ENCODE results near the gene PEAK1. TPM values are rescaled to one million over a fixed set of nuclear protein-coding genes. Genes with fewer than 3 reads are reported as not detected.
A peak's percentile ranks its signal among the peaks of the same experiment; 100 is the strongest.
"Not testable (repeated sequence)": the region's sequence is repeated elsewhere in the genome, so short reads cannot be mapped to it uniquely, and the experiment has no call there.

PEAK1 gene
- total and polyA plus RNA-seq, 9 of the 15 experiments (the other 6 are each of a cell fraction or from before 2014, with no cell fraction given), result 0.99 to 22.4 (median 10.8) TPM

- TF ChIP-seq ZNF395 (CRISPR knock-in tag; IDR thresholded peaks at IDR 0.05) (no peak), NRF1 (conservative IDR thresholded peaks at IDR 0.05 in 1 of 2, IDR thresholded peaks at IDR 0.05 in 1 of 2) (no peak), HDAC3 (IDR thresholded peaks at IDR 0.05; ENCODE audit: borderline replicate concordance, partially characterized antibody) (no peak)
Measured at GRCh38 chr15:77178411-77178810, 241.5 kb downstream of the PEAK1 start (continued).

- H4K20me1 ChIP-seq (replicated peaks; ENCODE audit: control insufficient read depth, insufficient read depth, low read length); H3K27ac ChIP-seq (ENCODE audit: extremely low read depth, low read depth, low read length); CTCF ChIA-PET (ENCODE audit: low intra/inter-chr PET ratio); DNase-seq (ENCODE audit: extremely low read depth in 1 of 4, low spot score in 3 of 4); H2AFZ ChIP-seq (ENCODE audit: low read depth, low read length); H3K9me1 ChIP-seq (ENCODE audit: control insufficient read depth, insufficient read depth, low read length); H3K36me3 ChIP-seq (ENCODE audit: control insufficient read depth, insufficient read depth, low read length); POLR2A ChIA-PET; H3K4me2 ChIP-seq (ENCODE audit: insufficient read depth, low read length); intact Hi-C loops (cut with micrococcal nuclease); in situ Hi-C loops (cut with MboI); BruUV-seq (replicated peaks); FAIRE-seq; ATAC-seq; H3K4me3 ChIP-seq; H3K79me2 ChIP-seq (ENCODE audit: control insufficient read depth, insufficient read depth, low read length); H3K27me3 ChIP-seq (ENCODE audit: control insufficient read depth in 2 of 2, insufficient read depth in 2 of 2, low read length in 2 of 2); H3K4me1 ChIP-seq (replicated peaks in 1 of 2; ENCODE audit: control insufficient read depth in 2 of 2, insufficient read depth in 2 of 2, low read length in 2 of 2); H3K9ac ChIP-seq (ENCODE audit: insufficient read depth in 1 of 2, low read depth in 2 of 2, low read length in 2 of 2); H3K9me3 ChIP-seq (replicated peaks; ENCODE audit: control insufficient read depth, insufficient read depth, low read depth, low read length): not testable (repeated sequence)
- TF ChIP-seq ZBTB40 (IDR thresholded peaks at IDR 0.05), result peak; percentile 51; the same call in 1 of the 2 replicates
- peak; percentile 52; the same call in 1 of the 2 replicates for TF ChIP-seq ZBTB40 (CRISPR knock-in tag; IDR thresholded peaks at IDR 0.05)
- no CpG with 5 or more reads among the region's 1 CpG for WGBS (ENCODE audit: insufficient coverage, low coverage, missing lambda C conversion rate)
Measured at GRCh38 chr15:77176148-77176547, 243.8 kb downstream of the PEAK1 start.

Measured in K562 (cell line).